ENCODE measurements around the gene RGS14.

DNA sequence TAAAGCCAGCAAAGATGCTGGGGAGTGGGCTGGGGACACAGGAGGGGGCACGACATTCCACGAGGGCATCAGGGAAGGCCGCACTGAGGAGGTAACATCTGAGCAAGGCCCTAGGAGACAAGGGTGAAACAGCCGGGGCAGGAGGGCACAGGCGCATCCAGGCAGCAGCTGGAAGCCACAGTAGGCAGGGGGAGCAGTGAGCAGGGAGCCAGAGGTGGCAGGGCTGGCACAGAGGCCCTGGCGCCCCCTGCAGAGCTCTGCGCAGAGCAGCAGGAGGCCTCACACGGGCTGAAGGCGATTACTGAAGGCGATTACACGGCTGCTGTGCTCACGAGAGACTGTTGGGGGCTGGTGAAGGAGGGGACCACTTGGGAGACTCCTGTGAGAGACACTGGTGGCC is 21.6 kb upstream of the RGS14 start:
- TF ChIP-seq, protein P1, sequence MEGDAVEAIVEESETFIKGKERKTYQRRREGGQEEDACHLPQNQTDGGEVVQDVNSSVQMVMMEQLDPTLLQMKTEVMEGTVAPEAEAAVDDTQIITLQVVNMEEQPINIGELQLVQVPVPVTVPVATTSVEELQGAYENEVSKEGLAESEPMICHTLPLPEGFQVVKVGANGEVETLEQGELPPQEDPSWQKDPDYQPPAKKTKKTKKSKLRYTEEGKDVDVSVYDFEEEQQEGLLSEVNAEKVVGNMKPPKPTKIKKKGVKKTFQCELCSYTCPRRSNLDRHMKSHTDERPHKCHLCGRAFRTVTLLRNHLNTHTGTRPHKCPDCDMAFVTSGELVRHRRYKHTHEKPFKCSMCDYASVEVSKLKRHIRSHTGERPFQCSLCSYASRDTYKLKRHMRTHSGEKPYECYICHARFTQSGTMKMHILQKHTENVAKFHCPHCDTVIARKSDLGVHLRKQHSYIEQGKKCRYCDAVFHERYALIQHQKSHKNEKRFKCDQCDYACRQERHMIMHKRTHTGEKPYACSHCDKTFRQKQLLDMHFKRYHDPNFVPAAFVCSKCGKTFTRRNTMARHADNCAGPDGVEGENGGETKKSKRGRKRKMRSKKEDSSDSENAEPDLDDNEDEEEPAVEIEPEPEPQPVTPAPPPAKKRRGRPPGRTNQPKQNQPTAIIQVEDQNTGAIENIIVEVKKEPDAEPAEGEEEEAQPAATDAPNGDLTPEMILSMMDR (IDR thresholded peaks at IDR 0.05) = peak; percentile 56
- no peak for TF ChIP-seq ZFX (IDR thresholded peaks at IDR 0.05; ENCODE audit: borderline replicate concordance)
